Mammary epithelial cell (primary cell): Measurements from ENCODE around the gene PRKAB1.
A peak's percentile ranks its signal among the peaks of the same experiment; 100 is the strongest.

Experiments used
- CTCF ChIP-seq, 2 donors: IDR thresholded peaks in 1 of 2; conservative IDR thresholded peaks in 1 of 2; 2 replicates each; pipeline ENCODE4 v1.5.1; 2011 to 2012; ENCODE audit warnings: inconsistent platforms in 2 of 2, low read length in 2 of 2, mild to moderate bottlenecking in 2 of 2, control low read depth in 1 of 2, low read depth in 1 of 2; ENCODE audit not compliant: insufficient read depth in 1 of 2; ENCODE audit errors: extremely low read depth in 1 of 2
- EZH2 ChIP-seq: IDR thresholded peaks from 2 replicates; pipeline ENCODE4 v1.6.1; 2012; ENCODE audit warnings: low read length, inconsistent platforms, borderline replicate concordance

GRCh38 chr12:119667577-119668323 is at the start of gene PRKAB1:
- TF ChIP-seq CTCF (conservative IDR thresholded peaks at IDR 0.05 in 1 of 2, IDR thresholded peaks at IDR 0.05 in 1 of 2; ENCODE audit: extremely low read depth in 1 of 2, insufficient read depth in 1 of 2, low read depth in 1 of 2, low read length in 2 of 2) (peak; percentile 83 to 93), EZH2 (no peak)
